Fibroblast of lung (primary cell): Measurements from ENCODE around the gene ANO3.

Source experiments
- CTCF ChIP-seq, 2 donors: IDR thresholded peaks in 1 of 2; conservative IDR thresholded peaks in 1 of 2; 1 replicate in 1 of 2; 2 replicates in 1 of 2; pipeline ENCODE4 v1.5.1; 2011 to 2012; ENCODE audit warnings: low read length in 2 of 2, control low read depth in 1 of 2, inconsistent platforms in 1 of 2, low read depth in 1 of 2, mild to moderate bottlenecking in 1 of 2
- EZH2 ChIP-seq: IDR thresholded peaks from 2 replicates; pipeline ENCODE4 v1.5.1; 2012; ENCODE audit warnings: low read length, control low read depth, mild to moderate bottlenecking; ENCODE audit errors: missing control alignments

GRCh38 chr11:26665036-26665435 lies 333.1 kb downstream of the ANO3 start:
- TF ChIP-seq EZH2 (no peak), CTCF (conservative IDR thresholded peaks at IDR 0.05 in 1 of 2, IDR thresholded peaks at IDR 0.05 in 1 of 2; ENCODE audit: low read depth in 1 of 2, low read length in 2 of 2) (no peak)
